Stimulated activated CD4-positive, alpha-beta T cell treated with anti-CD3 and anti-CD28 coated beads, Interleukin-1b, Interleukin-23, amount 100 ng/mL, for 4 hours (primary cell): Measurements from ENCODE around the gene ATP9A.
"Not testable (repeated sequence)": the region's sequence is repeated elsewhere in the genome, so short reads cannot be mapped to it uniquely, and the experiment has no call there.

Experiments
- DNase-seq, 2 donors: peaks; one replicate each; pipeline ENCODE4 v3.0.0-alpha.2; 2020; ENCODE audit warnings: low read depth in 2 of 2

Gene ATP9A

DNA sequence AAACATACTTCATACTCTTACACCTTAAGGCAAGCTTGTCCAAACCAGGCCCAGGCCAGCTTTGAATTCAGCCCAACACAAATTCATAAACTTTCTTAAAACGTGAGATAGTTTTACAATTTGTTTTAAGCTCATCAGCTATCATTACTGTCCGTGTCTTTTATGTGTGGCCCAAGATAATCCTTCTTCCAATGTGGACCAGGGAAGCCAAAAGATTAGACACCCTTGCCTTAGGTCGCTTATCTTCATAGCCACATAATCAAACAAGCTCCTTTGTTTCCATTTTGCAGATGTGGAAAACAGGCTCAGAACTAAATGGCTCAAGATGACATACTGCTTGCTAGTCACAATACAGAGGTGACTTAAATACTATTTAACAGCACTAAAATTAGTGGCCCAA is 28.1 kb upstream of the ATP9A start:
- no peak for DNase-seq

DNA sequence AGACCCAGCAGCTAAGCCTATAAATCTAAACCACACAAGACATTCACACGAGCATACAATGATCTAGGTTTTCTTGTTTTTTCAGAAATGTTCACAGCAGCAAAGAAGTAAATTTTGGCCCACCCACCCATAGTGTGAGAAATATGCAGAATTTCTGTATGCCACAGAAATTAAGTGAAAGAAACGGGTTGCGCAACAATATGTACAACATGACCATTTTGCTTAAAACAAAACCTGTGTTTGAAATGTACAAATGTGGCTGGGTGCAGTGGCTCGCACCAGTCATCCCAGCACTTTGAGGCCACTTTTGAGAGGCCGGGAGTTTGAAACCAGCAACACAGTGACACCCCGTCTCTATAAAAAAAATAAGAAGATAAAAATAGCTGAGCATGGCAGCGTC is 24.8 kb upstream of the ATP9A start:
- DNase-seq = no peak

DNA sequence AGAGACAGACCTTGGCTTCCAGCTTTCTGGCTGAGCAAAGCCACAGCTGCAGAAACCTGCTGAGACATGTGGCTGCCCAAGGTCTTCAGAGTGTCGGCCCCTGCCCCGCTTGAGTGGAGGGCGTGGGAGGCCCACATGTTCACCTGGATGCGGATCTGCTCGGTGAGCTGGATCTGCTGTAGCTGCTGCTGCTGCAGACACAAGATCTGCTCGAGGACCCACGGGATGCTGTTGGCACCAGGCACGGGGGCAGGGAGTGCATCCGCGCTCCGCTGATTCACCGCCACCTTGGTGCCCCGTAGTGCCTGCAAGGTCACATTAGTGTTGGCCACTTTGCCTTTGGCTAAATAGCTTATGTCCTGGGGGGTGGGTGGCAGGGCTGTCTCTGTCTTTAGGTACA is 23.4 kb upstream of the ATP9A start:
- DNase-seq = no peak

DNA sequence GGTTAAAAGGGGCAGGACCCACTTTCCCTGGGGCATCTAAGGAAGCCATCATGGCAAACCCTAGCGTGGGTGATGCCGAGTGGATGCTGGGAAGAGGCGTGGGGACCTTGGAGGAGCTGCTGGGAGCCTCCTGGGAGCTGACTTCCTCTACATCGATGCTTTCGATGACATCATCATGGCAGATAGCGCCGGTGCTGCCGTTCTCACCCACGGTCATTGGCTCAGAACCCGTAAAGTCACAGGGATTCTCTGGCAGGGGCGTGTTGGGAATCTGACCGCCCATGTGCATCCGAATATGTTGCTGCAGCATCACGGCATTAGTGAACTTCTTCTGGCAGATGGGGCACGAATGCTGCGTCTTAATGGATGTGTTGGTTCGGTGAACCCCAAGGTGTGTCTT is 22.1 kb upstream of the ATP9A start:
- DNase-seq = no peak

DNA sequence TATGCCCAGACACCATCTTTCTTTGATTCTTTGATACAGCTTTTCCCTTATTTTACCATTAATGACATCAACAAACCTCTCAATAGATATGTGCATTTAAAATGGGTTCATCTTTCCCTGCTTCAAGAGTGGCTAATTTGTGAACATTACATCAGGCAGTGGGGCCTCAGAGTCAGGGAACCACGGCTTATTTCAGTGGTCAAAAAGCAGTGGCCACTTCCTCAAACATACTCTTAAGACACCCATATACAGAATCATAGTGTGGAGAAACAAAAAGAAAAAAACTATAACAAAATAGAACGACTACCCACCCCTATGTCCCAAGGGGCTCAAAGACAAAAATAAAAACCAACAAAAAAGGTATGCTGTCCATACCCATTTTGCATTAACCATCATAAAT is 21.2 kb upstream of the ATP9A start:
- no peak for DNase-seq

DNA sequence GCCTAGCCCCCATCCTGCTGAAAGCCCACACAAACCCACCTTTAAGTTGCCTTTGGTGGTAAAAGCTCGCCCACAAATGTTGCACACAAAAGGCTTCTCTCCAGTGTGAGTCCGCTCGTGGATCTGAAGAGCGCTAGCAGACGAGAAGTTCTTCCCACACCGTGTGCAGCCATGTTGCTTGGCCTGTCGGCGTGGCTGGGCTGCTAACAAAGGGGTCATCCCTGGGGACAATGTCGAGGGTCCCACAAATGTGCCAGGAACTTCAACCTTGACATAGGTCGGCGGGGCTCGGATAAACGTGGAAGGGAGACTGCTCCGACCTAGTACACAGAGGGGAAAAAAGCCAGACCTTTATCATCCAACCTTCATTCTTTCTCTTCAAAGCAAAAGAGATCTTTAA is 20.6 kb upstream of the ATP9A start:
- DNase-seq = no peak

DNA sequence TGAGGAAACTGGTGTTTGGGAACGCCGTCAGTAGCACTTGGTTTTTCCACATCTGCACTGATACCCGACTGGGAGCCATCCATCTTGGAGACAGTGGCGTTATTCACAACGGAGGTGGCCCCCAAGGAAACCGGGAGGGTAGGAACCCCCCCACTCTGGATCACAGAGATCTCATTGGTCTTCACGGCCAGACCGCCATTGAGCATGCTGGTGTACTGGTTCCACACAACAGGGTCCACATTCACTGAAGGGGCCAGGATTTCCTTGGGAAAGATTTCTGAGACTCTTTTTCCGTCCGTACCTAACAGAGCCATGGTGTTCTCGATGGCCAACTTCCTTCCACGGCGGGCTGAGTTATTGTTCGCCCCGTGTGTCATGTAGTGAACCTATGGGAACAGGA is 16.1 kb upstream of the ATP9A start:
- no peak for DNase-seq

DNA sequence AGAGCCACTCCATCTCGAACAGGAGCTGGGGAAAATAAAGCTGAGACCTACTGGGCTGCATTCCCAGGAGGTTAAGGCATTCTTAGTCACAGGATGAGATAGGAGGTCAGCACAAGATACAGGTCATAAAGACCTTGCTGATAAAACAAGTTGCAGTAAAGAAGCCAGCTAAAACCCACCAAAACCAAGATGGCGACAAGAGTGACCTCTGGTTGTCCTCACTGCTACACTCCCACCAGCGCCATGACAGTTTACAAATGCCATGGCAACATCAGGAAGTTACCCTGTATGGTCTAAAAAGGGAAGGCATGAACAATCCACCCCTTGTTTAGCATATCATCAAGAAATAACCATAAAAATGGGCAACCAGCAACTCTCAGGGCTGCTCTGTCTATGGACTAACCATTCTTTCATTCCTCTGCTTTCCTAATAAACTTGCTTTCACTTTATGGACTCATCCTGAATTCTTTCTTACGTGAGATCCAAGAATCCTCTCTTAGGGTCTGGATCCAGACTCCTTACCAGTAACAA is 10.1 kb upstream of the ATP9A start:
- not testable (repeated sequence) for DNase-seq

DNA sequence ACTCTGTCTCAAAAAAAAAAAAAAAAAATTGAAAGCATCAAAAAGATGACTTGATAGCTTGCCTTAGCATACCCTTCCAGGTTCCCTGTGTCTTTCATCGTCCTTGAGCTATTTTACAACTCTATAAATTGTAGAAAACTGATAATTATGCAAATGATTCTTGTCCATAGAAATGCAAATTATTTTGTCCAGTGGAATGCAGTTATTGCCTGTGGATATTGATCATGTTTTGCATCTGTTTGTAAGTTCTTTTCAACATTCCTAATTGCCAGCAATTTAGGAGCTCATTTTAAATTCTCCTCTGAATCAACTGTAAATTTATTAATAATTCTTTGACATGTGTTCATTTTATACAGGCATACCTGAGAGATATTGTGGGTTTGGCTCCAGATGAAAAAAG is 7.1 kb upstream of the ATP9A start:
- DNase-seq = no peak

DNA sequence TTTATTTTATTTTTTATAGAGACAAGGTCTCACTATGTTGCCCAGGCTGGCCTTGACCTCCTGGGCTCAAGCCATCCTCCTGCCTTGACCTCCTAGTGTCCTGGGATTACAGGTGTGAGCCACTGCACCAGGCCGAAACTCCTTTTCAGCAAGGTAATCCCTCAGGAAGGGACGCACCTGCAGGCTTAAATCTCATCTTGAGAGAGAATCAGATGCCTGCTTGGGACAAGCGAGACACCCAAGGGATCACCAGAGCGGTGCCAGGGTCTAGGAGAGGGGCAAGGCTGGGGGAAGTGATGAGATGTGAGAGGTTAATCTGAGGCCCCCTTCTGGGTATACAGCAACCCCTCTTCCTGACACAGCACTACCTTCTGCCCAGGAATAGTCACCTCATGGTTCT is 4.0 kb upstream of the ATP9A start:
- no peak for DNase-seq

DNA sequence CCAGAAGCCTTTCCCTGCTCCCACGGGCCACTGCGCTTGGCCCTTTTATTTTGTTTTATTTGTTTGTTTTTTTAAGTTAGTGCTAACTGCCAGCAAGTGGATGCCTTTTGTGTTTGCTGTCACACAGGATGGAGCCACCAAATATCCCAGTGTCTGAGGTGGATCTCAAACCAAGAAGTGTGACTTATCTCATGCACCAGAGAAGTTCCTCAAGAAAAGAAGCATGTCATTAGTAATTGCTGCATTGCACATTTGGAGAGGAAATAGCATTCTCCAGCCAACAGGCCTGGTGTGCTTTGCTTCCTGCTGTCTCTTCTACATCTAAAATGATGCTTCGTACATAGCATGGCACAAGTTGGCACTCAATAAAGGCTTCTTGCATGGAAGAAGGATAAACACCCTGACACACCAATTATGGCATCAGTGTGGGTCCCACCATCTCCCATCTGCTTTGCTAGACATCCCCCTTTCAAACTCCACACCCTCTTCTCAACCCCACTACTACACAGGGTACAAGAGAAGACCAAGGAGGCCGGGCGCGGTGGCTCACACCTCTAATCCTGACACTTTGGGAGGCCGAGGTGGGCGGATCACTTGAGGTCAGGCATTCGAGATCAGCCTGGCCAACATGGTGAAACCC is 1.9 kb upstream of the ATP9A start:
- DNase-seq = no peak

DNA sequence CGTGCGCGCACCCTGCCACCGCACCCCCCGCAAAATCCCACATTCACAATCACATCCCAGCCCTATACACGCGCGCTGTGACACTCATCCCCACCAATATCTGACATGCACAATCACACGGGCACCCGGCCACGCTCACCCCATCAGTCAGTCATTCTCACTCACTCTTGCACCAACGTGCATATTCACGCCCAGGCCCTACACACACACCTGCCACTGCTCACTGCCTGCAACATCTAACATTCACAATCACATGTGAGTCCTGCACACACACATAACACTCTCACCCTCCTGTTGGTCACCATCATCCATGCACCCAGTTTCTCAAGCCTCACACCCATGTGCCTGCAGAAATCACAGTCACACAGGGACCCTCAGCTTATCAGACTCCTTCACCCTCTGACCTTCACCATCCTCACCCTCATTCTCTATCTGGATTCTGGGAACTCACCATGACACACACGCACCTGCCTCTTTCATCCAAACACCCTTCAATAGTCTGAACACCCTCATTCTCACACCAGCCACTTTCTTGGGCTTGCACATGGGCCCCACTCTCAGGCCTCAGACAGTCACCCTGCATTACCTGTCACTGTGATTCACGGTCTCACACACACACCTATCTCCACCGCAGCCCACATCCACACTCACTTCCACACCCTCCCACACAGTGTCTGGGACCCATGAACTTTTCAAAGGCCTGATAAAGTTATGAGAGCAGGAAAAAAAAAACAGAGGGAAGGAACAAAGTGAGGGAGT is 748 bp upstream of the ATP9A start:
- DNase-seq = no peak

DNA sequence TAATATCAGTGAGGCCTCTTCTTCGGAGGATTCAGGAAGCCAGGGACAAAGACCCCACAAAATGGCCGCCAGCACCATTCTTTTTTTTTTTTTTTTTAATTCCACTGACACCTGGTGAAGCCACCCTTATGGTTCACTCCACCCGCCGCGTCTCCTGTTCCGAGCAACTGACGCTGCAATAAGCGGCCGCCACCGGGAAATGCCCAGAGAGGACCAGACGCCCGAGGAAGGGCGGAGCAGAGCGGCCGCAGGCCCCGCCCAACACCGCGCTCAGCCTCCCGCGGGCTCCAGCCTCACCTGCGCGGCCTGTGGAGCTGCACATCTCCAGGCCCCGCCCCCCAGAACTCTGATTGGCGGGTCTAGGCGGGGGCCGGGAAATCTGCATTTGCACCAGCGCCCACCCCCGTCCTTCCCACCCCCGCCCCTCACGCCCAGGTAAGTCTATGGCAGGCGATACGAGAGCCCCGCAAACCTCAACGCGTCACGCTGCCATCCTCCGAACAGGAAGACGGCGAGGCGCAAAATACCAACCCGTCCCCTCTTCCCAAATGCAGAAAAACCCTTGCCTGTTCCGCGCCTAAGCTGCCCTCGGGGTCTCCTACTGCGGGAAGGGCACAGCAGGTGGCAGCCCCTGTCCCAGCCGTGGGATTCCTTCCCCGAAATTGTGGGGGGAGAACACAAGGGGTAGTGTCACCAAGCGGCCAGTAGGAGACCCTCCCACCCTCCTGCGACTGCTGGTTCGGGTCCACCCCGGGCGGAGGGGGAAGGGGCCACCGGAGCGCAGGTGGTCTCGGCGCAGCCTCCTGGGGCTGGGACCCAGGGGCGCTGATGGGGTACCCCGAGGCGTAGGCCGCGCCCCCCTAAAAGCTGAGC is 960 bp downstream of the ATP9A start:
- peak; percentile 14 to 33 for DNase-seq

DNA sequence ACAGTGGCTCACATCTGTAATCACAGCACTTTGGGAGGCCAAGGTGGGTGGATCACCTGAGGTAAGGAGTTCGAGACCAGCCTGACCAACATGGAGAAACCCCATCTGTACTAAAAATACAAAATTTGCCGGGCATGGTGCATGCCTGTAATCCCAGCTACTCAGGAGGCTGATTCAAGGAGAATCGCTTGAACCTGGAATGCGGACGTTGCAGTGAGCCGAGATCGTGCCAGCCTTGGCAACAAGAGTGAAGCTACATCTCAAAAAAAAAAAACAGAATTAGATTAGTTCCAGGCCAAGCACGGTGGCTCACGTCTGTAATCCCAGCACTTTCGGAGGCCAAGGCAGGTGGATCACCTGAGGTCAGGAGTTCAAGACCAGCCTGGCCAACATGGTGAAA is 2.8 kb downstream of the ATP9A start:
- not testable (repeated sequence) for DNase-seq

DNA sequence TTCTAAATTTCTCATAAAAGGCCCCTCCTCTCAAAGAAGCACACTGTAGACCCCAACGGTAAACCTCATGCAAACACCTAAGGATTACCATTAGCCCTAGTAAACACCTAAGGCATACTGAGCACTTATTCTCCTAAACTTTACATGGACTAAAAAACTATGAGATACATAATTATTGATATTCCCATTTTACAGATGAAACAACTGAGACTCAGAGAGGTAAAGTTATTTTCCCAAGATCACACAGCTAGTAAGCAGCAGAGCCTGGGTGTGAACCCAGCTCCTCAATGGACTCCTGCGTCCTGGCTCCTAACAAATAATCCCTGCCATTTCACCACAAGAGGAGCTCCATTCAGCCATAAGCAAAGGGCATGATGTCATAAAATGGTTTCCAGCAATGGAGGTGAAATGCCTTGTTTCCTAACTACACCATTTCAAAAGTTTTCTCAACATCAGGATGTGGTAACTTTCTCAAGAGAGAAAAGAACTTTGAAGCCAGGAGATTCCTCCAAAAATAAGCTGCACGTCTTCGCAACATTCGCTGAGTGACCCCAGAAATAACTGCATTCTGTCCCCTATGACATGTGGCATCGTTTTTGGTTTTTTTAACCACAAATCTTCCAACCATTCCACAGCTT is 4.1 kb downstream of the ATP9A start:
- no peak for DNase-seq

DNA sequence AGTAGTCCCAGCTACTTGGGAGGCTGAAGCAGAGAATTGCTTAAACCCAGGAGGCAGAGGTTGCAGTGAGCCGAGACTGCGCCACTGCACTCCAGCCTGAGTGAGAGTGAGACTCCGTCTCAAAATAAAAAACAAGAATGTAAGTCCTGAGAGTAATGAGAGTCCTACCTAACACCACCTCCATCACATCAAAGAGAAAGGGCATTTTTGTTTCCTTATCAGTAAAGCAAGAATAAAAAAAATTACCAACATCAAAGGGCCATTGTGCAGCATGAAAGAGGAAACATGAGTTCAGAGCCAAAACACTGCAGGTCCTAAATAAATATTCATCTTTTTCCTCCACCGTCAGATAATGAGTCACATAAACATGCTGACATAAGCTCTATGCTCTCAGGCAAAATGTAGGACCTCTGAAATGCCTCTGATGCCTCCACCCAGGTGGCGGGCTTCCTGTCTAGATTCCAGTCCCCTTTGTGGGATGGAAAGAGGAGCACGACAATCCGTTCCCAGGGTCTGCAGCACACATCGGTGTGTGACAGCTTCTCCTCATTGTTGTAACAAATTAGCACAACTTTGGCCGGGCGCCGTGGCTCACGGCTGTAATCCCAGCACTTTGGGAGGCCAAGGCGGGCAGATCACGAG is 7.2 kb downstream of the ATP9A start:
- no peak for DNase-seq

DNA sequence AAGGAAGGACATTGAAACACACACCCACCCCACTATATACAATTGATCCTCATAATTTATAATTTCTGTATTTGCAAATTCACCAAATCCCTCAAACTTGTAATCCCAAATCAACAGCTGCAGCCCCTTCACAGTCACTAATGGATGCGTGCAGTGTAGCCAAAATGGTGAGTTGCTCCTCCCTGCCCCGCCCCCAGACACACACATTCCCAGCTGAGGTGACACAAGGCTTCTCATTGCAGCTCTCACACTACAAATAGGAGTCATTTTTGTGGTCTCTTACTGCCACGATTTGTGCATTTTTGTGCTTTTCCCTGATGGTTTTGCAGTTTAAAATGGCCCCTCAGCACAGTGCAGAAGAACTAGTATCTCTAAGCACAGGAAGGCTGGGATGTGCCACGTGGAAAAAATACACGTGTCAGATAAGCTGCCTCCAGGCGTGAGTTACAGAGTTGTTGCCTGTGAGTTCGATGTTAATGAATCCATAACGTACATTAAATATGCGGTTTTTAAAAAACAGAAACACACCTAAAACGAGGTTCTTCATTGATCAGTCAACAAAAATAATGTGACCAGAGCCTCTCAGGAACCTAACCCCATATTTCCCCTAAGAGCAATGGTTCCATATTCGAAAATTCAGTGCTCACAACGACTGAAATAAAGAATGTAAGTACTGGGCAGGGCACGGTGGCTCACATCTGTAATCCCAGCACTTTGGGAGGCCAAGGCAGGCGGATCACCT is 8.2 kb downstream of the ATP9A start:
- DNase-seq = no peak

DNA sequence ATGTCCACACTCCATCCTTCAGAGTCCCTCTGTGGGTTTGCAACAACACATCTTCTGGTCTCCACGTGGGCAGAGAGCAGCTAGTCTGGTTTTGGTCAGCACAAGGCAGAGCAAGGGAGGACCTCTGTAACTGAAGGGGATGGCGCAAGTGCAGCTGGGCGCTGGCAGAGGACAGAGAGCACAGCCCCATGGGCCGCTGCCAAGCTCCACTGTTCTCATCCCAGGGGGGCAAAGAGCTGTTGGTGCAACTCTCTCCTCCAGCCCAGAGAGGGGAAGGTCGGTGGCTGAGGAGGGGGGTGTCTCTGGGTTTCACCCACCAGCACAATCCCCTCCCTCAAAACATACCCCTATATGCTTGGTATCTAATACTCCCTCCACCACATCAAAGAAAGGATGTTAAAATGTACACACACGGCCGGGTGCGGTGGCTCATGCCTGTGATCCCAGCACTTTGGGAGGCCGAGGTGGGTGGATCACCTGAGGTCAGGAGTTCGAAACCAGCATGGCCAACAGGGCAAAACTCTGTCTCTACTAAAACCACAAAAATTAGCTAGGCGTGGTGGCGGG is 9.1 kb downstream of the ATP9A start:
- DNase-seq = no peak

DNA sequence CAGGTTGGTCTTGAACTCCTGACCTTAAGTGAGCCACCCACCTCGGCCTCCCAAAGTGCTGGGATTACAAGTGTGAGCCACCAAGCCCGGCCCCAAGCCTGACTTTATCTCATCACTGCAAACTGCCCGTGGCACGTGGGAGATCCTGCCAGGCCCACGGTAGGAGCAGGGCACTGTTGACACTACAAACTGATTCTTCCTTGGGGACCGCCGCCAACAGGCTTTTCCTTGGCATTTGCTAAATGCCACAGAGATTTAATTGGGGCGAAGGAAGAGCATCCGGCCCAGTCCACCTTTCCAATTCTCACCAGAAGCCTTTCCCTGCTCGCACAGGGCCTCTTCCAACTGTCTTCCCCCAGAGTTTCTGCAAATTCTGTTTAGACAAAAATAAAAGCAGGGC is 11.0 kb downstream of the ATP9A start:
- no peak for DNase-seq

DNA sequence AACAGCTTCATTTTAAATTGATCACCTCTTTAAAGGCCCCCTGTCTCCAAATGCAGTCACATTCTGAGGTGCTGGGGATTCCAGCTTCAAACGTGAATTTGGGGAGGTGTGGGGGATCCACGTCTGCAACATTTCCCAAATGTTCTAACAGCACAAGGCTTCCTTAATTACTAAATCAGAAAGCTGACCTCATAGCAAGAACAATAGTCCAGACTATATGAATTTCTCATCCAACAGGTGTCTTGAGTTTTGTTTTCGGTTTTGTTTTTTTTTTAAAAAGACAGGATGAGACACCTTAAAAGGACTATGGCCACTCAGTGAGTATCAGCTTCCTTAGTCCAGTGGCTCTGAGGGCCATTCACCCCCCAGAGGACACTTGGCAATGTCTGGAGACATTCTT is 11.5 kb downstream of the ATP9A start:
- DNase-seq = no peak
